Parathyroid adenoma (tissue), 2 donors: Measurements from ENCODE around the gene ASGR2.

Experiments used
- H2AFZ ChIP-seq: fragments of 300-600 bp; sonication (generic); one replicate; pipeline ENCODE4 v1.7.0; 2017; ENCODE audit warnings: antibody characterized with exemption, mild to moderate bottlenecking
- H3K27ac ChIP-seq: fragments of 300-600 bp; sonication (generic); one replicate; pipeline ENCODE4 v1.7.0; 2017
- H3K27me3 ChIP-seq: fragments of 300-600 bp; sonication (generic); one replicate; pipeline ENCODE4 v1.7.0; 2017; ENCODE audit warnings: low read length; ENCODE audit not compliant: control insufficient read depth, insufficient read depth
- H3K36me3 ChIP-seq: fragments of 300-600 bp; sonication (generic); one replicate; pipeline ENCODE4 v1.7.0; 2017; ENCODE audit warnings: low read length; ENCODE audit not compliant: control insufficient read depth, insufficient read depth
- H3K4me1 ChIP-seq: fragments of 300-600 bp; sonication (generic); one replicate; pipeline ENCODE4 v1.7.0; 2017; ENCODE audit warnings: control low read depth
- H3K4me2 ChIP-seq: fragments of 300-600 bp; sonication (generic); one replicate; pipeline ENCODE4 v1.7.0; 2017; ENCODE audit warnings: low read length
- H3K4me3 ChIP-seq: fragments of 300-600 bp; sonication (generic); one replicate; pipeline ENCODE4 v1.7.0; 2017; ENCODE audit warnings: low read depth, low read length
- H3K79me2 ChIP-seq: fragments of 300-600 bp; sonication (generic); one replicate; pipeline ENCODE4 v1.7.0; 2017; ENCODE audit warnings: control low read depth
- H3K9ac ChIP-seq: fragments of 300-600 bp; sonication (generic); one replicate; pipeline ENCODE4 v1.7.0; 2017; ENCODE audit warnings: mild to moderate bottlenecking
- H3K9me3 ChIP-seq: fragments of 300-600 bp; sonication (generic); one replicate; pipeline ENCODE4 v1.7.0; 2017; ENCODE audit warnings: low read length; ENCODE audit not compliant: control insufficient read depth
- TF ChIP-seq, protein P1 (sequence below): fragments of 300-600 bp; sonication (generic); IDR thresholded peaks from one replicate; pipeline ENCODE4 v1.7.0; 2017; ENCODE audit warnings: antibody characterized with exemption, mild to moderate bottlenecking
- donor health status: primary hyperparathyroidism.

The ASGR2 gene

DNA sequence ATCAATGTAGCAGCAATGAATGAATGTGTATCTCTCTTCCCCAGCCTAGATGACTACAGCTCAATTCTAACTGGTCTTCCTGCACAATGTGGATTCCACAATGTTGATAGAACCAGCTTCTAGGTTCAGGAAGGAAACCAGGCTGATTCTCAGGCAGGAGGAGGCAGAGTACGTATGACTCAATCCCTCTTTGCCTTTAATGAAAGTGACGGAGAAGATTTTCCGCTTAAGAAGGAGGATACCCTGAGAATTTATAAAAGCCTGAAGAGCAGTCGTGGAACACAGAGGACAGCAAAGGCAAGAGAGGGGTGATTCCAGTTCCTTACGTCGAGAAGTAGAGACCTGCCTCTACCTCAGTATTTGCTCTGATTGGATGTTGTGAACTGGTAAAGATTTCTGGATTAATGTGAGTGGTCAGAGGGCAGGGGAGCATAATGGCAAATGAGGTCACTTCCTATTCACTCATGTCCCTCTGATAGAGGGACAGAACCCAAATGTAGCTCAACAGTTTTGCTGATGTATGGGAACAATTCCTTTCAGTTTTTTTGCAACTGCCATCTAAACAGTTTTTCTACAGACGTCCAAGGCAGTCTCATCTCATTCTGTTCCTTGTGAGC lies 55.7 kb downstream of the ASGR2 start:
- H3K27ac ChIP-seq, result no peak overlapping the region
- no peak overlapping the region for H3K4me3 ChIP-seq
- H3K27me3 ChIP-seq, result no peaks in the 10 kb centered on the region
- H3K36me3 ChIP-seq, result no peaks in the 10 kb centered on the region
- H3K4me2 ChIP-seq, result no peak overlapping the region
- H2AFZ ChIP-seq, result no peak overlapping the region
- no peaks in the 10 kb centered on the region for H3K9me3 ChIP-seq
- TF ChIP-seq, protein P1, sequence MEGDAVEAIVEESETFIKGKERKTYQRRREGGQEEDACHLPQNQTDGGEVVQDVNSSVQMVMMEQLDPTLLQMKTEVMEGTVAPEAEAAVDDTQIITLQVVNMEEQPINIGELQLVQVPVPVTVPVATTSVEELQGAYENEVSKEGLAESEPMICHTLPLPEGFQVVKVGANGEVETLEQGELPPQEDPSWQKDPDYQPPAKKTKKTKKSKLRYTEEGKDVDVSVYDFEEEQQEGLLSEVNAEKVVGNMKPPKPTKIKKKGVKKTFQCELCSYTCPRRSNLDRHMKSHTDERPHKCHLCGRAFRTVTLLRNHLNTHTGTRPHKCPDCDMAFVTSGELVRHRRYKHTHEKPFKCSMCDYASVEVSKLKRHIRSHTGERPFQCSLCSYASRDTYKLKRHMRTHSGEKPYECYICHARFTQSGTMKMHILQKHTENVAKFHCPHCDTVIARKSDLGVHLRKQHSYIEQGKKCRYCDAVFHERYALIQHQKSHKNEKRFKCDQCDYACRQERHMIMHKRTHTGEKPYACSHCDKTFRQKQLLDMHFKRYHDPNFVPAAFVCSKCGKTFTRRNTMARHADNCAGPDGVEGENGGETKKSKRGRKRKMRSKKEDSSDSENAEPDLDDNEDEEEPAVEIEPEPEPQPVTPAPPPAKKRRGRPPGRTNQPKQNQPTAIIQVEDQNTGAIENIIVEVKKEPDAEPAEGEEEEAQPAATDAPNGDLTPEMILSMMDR, result no peak
- no peak overlapping the region for H3K9ac ChIP-seq
- no peaks in the 10 kb centered on the region for H3K4me1 ChIP-seq
- no peaks in the 10 kb centered on the region for H3K79me2 ChIP-seq

DNA sequence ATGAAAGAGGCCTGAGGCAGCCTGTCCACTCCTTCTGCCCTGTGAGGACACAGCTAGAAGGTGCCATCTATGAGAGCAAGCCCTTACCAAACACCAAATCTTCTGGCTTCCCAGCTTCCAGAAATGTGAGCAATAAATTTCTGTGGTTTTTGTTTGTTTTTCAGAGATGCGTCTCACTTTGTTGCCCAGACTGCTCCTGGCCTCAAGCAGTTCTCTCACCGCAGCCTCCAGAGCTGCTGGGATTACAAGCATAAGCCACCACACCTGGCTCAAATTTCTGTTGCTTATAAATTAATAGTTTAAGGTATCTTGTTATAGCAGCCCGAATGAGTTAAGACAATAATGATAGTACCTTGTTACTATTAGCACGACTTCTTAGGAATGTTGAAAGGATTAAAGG lies 58.2 kb downstream of the ASGR2 start:
- Histone ChIP-seq H3K79me2 (no peaks in the 10 kb centered on the region), H3K36me3 (no peaks in the 10 kb centered on the region), H3K4me1 (no peaks in the 10 kb centered on the region), H3K9ac (no peak overlapping the region), H3K27me3 (no peaks in the 10 kb centered on the region), H3K4me3 (no peak overlapping the region), H3K4me2 (no peak overlapping the region), H2AFZ (no peak overlapping the region), H3K9me3 (no peaks in the 10 kb centered on the region), H3K27ac (no peak overlapping the region)
- TF ChIP-seq, protein P1, result no peak
